Hepatocyte (in vitro differentiated cells): ENCODE measurements around the gene PCBP3. TPM values are rescaled to one million over a fixed set of nuclear protein-coding genes. Genes with fewer than 3 reads are reported as not detected.

Experiments
- DNase-seq: peaks from one replicate; pipeline ENCODE4 v3.0.0-alpha.2; 2016; ENCODE audit warnings: low spot score
- H2AFZ ChIP-seq: fragments of 200-600 bp; sonication (generic); 2 replicates; pipeline ENCODE4 v1.6.0; 2016; ENCODE audit warnings: antibody characterized with exemption, mild to moderate bottlenecking
- H3K27ac ChIP-seq: fragments of 200-600 bp; sonication (generic); 2 replicates; pipeline ENCODE4 v1.5.1; 2016; ENCODE audit warnings: mild to moderate bottlenecking
- H3K27me3 ChIP-seq: fragments of 200-600 bp; sonication (generic); 2 replicates; pipeline ENCODE4 v1.6.1; 2016
- H3K36me3 ChIP-seq: fragments of 200-600 bp; sonication (generic); replicated peaks from 2 replicates; pipeline ENCODE4 v1.5.1; 2016; ENCODE audit warnings: low read depth; ENCODE audit not compliant: insufficient read depth
- H3K4me1 ChIP-seq: fragments of 200-600 bp; sonication (generic); 2 replicates; pipeline ENCODE4 v1.5.1; 2016; ENCODE audit warnings: mild to moderate bottlenecking, moderate library complexity; ENCODE audit not compliant: insufficient read depth
- H3K4me2 ChIP-seq: fragments of 200-600 bp; sonication (generic); 2 replicates; pipeline ENCODE4 v1.6.0; 2016
- H3K4me3 ChIP-seq: fragments of 200-600 bp; sonication (generic); 2 replicates; pipeline ENCODE4 v1.5.1; 2016; ENCODE audit warnings: mild to moderate bottlenecking
- H3K79me2 ChIP-seq: fragments of 200-600 bp; sonication (generic); 2 replicates; pipeline ENCODE4 v1.6.0; 2017; ENCODE audit warnings: mild to moderate bottlenecking
- H3K9me2 ChIP-seq: fragments of 200-600 bp; sonication (generic); replicated peaks from 2 replicates; pipeline ENCODE4 v1.6.0; 2017; ENCODE audit warnings: mild to moderate bottlenecking; ENCODE audit not compliant: insufficient read depth
- H3K9me3 ChIP-seq: fragments of 200-600 bp; sonication (generic); 2 replicates; pipeline ENCODE4 v1.5.1; 2016; ENCODE audit warnings: low read depth, mild to moderate bottlenecking
- H4K20me1 ChIP-seq: fragments of 200-600 bp; sonication (generic); 2 replicates; pipeline ENCODE4 v1.6.0; 2016; ENCODE audit warnings: mild to moderate bottlenecking; ENCODE audit not compliant: insufficient read depth, poor library complexity, severe bottlenecking
- CTCF ChIP-seq: fragments of 200-600 bp; sonication (generic); IDR thresholded peaks from 2 replicates; pipeline ENCODE4 v1.5.1; 2016; ENCODE audit warnings: antibody characterized with exemption, mild to moderate bottlenecking; ENCODE audit not compliant: poor library complexity
- EZH2 ChIP-seq: fragments of 200-600 bp; sonication (generic); IDR thresholded peaks from 2 replicates; pipeline ENCODE4 v1.6.1; 2016; ENCODE audit warnings: antibody characterized with exemption, mild to moderate bottlenecking, borderline replicate concordance
- EZH2phosphoT487 ChIP-seq: fragments of 200-600 bp; sonication (generic); IDR thresholded peaks from one replicate; pipeline ENCODE4 v1.6.1; 2018; ENCODE audit warnings: antibody characterized with exemption, mild to moderate bottlenecking, low read depth, moderate library complexity; ENCODE audit not compliant: unreplicated experiment, severe bottlenecking
- WGBS: methylation state at CpG from one replicate; pipeline ENCODE4 v1.1.6; 2016; ENCODE audit warnings: low lambda C conversion rate; ENCODE audit errors: missing lambda C conversion rate; 5-methylcytosine and 5-hydroxymethylcytosine counted together
- polyA plus RNA-seq: library from polyadenylated mRNA; unstranded; fragments of >200 nt; fragmentation: Nextera tagmentation; extraction: Ambion mirVana; gene quantifications from 2 replicates; pipeline ENCODE4 v1.2.1, GENCODE V29; 2016
- total RNA-seq: library from RNA; depleted of rRNA; stranded (reverse); fragments of >200 nt; gene quantifications from 2 replicates; pipeline ENCODE4 v1.2.3, GENCODE V29; 2014

Gene PCBP3
- total and polyA plus RNA-seq, 2 experiments from 2014 or later = 3.1 to 8.8 TPM

- 85% methylated on average over 22 of the region's 33 CpGs for WGBS
- no peaks in the 10 kb centered on the region for H3K4me1 ChIP-seq
- H3K9me3 ChIP-seq = no peaks in the 10 kb centered on the region
- no peaks in the 10 kb centered on the region for H3K36me3 ChIP-seq
- H4K20me1 ChIP-seq = no peaks in the 10 kb centered on the region
- TF ChIP-seq EZH2phosphoT487 (no peak), CTCF (no peak), EZH2 (no peak)
- no peak overlapping the region for H3K4me2 ChIP-seq
- no peak for DNase-seq
- peaks cover 8% of the 10 kb centered on the region for H3K27me3 ChIP-seq
- no peaks in the 10 kb centered on the region for H3K9me2 ChIP-seq
- H3K27ac ChIP-seq = no peak overlapping the region
- no peaks in the 10 kb centered on the region for H3K79me2 ChIP-seq
- no peak overlapping the region for H3K4me3 ChIP-seq
- H2AFZ ChIP-seq = no peak overlapping the region
Measured at GRCh38 chr21:45636951-45637646, 6.4 kb upstream of the PCBP3 start.

- TF ChIP-seq EZH2phosphoT487 (no peak), CTCF (no peak), EZH2 (no peak)
- H3K27me3 ChIP-seq = peaks cover 8% of the 10 kb centered on the region
- H3K79me2 ChIP-seq = no peaks in the 10 kb centered on the region
- no peaks in the 10 kb centered on the region for H4K20me1 ChIP-seq
- no peak overlapping the region for H3K4me3 ChIP-seq
- DNase-seq = no peak
- H2AFZ ChIP-seq = no peak overlapping the region
- H3K9me2 ChIP-seq = no peaks in the 10 kb centered on the region
- no peaks in the 10 kb centered on the region for H3K9me3 ChIP-seq
- WGBS = 72% methylated on average over 12 of the region's 13 CpGs
- no peaks in the 10 kb centered on the region for H3K36me3 ChIP-seq
- H3K4me1 ChIP-seq = no peaks in the 10 kb centered on the region
- H3K4me2 ChIP-seq = no peak overlapping the region
- H3K27ac ChIP-seq = no peak overlapping the region
Measured at GRCh38 chr21:45637883-45638282, 5.6 kb upstream of the PCBP3 start.

DNA sequence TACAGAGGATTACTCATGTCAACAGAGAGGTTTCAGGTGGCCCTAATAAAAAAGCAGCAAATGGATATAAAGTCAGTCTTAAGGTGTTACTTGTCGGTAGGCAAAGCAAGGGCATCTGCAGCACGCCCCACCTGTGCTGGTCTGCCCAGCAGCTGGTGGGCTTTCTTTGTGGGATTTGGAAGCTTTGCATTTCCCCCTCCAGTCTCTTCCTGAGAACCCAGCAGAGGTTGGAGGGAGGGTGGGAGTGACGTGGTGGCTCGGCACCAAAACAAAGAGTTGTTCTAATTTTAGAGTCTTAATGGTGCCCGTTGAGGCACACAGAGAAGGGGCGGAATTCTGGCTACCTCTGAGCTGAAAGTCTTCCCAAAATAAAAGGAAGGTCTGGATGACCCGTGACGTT lies 4.8 kb upstream of the PCBP3 start:
- 52% methylated on average over 8 of the region's 8 CpGs for WGBS
- DNase-seq = no peak
- TF ChIP-seq CTCF = no peak
- TF ChIP-seq EZH2phosphoT487 = no peak
- TF ChIP-seq EZH2 = no peak
- Histone ChIP-seq H3K9me2 (no peaks in the 10 kb centered on the region), H3K9me3 (no peaks in the 10 kb centered on the region), H3K27ac (no peak overlapping the region), H3K79me2 (no peaks in the 10 kb centered on the region), H3K36me3 (no peaks in the 10 kb centered on the region), H3K4me3 (no peak overlapping the region), H3K4me1 (no peaks in the 10 kb centered on the region), H2AFZ (no peak overlapping the region), H3K27me3 (peaks cover 8% of the 10 kb centered on the region), H4K20me1 (no peaks in the 10 kb centered on the region), H3K4me2 (no peak overlapping the region)
